Fibroblast of mammary gland (primary cell): ENCODE results near the gene BPIFA1.

Experiments used
- DNase-seq: peaks from one replicate; pipeline ENCODE4 v3.0.0-alpha.2; 2010; ENCODE audit warnings: low read depth
- H3K4me3 ChIP-seq: 2 replicates; pipeline ENCODE4 v1.5.1; 2011; ENCODE audit warnings: low read depth, mild to moderate bottlenecking, low read length, moderate library complexity; ENCODE audit not compliant: control insufficient read depth
- CTCF ChIP-seq: conservative IDR thresholded peaks from 2 replicates; pipeline ENCODE4 v1.5.1; 2011; ENCODE audit warnings: low read depth, low read length, inconsistent platforms; ENCODE audit not compliant: control insufficient read depth, insufficient read depth

Gene BPIFA1

GRCh38 chr20:33259371-33259770 is 23.6 kb downstream of the BPIFA1 start:
- no peak for TF ChIP-seq CTCF
- DNase-seq = no peak
- H3K4me3 ChIP-seq = no peak overlapping the region

GRCh38 chr20:33261465-33261864 is 25.7 kb downstream of the BPIFA1 start:
- no peak overlapping the region for H3K4me3 ChIP-seq
- no peak for TF ChIP-seq CTCF
- DNase-seq = no peak

- DNase-seq = peak; percentile 55
- peak; percentile 70 for TF ChIP-seq CTCF
- no peak overlapping the region for H3K4me3 ChIP-seq
These were observed 26.9 kb downstream of the BPIFA1 start for GRCh38 chr20:33262658-33263065.

GRCh38 chr20:33263784-33264183 is 28.0 kb downstream of the BPIFA1 start:
- no peak for TF ChIP-seq CTCF
- no peak for DNase-seq
- no peak overlapping the region for H3K4me3 ChIP-seq

- H3K4me3 ChIP-seq = no peak overlapping the region
- TF ChIP-seq CTCF = no peak
- DNase-seq = no peak
These were observed 31.9 kb downstream of the BPIFA1 start for GRCh38 chr20:33267701-33268100.

- TF ChIP-seq CTCF = no peak
- H3K4me3 ChIP-seq = no peak overlapping the region
- no peak for DNase-seq
These were observed 36.5 kb downstream of the BPIFA1 start for GRCh38 chr20:33272155-33272873.
